GM12864 (cell line): ENCODE results near the gene HIF1AN.

Experiments used
- DNase-seq: peaks from one replicate; pipeline ENCODE4 v3.0.0-alpha.2; 2011; ENCODE audit warnings: low read depth
- H3K4me3 ChIP-seq: 2 replicates; pipeline ENCODE4 v1.5.1; 2011; ENCODE audit warnings: mild to moderate bottlenecking, low read depth, low read length, control low read depth
- TF ChIP-seq, protein P1 (sequence below): IDR thresholded peaks from 2 replicates; pipeline ENCODE4 v1.5.1; 2011; ENCODE audit warnings: low read depth, mild to moderate bottlenecking, moderate library complexity, low read length, control low read depth, inconsistent platforms; ENCODE audit errors: missing control alignments

The HIF1AN gene

DNA sequence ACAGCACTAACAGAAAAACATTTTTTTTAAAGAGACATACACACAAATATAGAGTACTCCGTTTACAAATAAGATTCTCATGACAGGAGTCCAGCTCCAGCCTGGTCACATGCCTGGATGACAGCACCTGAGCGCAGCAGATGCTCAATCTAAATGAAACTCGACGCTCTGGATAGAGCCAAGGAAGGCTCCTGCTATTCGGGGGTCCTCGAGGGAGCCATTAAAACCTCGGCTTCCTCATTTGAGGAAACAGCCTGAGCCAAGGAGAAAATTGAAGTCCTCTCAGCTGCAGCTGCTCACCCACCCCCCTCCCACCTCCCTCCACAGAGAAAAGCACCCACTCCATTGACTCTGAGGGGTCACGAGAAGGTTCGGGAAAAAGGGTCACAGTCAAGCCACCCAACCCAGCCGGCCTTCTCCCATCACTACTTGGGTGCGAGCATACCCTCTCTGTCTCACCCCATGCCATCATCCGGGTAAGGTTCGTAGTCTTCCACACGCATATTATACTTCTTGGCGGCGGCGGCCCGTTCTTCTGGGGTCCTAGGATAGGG is 6.7 kb upstream of the HIF1AN start:
- peak overlapping the region; percentile 86 for H3K4me3 ChIP-seq
- no peak for DNase-seq
- TF ChIP-seq, protein P1, sequence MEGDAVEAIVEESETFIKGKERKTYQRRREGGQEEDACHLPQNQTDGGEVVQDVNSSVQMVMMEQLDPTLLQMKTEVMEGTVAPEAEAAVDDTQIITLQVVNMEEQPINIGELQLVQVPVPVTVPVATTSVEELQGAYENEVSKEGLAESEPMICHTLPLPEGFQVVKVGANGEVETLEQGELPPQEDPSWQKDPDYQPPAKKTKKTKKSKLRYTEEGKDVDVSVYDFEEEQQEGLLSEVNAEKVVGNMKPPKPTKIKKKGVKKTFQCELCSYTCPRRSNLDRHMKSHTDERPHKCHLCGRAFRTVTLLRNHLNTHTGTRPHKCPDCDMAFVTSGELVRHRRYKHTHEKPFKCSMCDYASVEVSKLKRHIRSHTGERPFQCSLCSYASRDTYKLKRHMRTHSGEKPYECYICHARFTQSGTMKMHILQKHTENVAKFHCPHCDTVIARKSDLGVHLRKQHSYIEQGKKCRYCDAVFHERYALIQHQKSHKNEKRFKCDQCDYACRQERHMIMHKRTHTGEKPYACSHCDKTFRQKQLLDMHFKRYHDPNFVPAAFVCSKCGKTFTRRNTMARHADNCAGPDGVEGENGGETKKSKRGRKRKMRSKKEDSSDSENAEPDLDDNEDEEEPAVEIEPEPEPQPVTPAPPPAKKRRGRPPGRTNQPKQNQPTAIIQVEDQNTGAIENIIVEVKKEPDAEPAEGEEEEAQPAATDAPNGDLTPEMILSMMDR: no peak

DNA sequence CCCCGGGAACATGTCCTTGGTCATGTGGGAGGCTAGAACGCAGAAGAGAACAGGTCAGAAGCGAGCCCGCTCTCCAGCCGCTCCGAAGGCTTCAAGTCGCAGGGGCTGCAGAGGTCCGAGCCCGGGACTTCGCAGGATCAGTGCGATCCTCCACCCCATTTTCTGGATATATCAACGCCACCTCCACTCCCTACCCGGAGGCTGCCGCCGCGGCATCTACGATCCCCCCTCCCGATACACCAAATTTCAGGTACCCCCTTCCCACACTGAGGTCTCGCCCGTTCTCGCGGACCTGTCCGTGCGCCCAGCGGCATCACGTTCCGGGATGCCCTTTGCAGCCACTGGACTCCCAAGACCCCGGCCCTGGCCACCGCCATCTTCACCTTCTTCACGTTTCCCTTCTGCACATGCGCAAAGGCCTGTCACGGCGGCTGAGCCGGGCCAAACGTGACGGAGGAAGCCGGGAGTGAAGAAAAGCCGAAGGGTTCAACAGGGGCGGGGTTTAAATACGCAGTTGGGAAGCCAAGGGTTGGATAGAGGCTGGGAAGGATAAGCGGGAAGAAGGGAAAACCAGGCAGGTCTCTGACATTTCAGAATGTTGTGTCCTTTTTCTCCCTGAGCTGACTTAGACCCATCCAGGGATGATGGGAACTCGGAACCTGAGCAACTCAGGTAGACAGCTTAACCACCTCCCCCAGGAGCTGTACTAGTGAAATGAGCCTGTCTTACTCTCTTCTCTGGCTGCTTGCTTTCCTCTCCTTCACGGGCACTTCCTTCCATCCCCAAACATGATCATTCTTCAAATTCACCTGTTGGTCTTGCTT is 6.1 kb upstream of the HIF1AN start, which contains the start of gene NDUFB8:
TSS of gene NDUFB8 (minus strand) at position 397 of the 824 bp plus-strand sequence. CDS start at position 377, 20 bp downstream.
- H3K4me3 ChIP-seq: peak within 1 kb of the TSS; percentile 86
- DNase-seq: peak; percentile 53
- TF ChIP-seq, protein P1: no peak

DNA sequence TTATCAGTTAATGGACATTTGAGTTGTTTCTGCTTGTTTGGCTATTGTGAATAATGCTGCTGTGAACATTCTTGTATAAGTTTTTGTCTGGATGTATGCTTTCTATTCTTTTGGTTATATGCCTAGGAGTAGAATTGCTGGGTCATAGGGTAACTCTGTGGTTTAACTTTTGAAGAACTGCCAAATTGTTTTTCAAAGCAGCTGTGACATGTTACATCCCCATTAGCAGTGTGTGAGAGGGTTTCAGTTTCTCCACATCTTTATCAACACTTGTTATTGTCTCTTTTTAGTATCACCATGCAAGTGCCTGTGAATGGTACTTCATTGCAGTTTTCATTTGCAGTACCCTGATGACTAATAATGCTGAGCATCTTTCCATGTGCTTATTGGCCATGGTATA is 4.0 kb upstream of the HIF1AN start:
- no peak overlapping the region for H3K4me3 ChIP-seq
- no peak for DNase-seq
- TF ChIP-seq, protein P1: no peak

DNA sequence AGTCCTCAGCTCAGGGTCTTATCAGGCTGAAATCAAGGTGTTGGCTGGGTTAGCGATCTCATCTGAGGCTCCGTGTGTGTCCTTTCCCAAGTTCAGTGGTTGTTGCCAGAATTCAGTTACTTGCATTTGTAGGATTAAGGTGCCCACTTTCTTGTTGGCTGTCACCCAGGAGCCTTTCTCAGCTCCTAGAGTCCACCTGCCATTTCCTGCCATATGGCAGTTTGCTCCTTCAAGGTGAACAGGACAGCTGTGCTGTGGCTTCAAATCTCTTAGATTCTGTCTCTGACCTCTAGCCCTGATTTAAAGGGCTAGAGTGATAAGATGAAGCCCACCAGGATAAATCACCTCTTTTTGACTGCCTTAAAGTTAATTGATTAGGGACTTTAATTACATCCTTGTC is 1.0 kb upstream of the HIF1AN start:
- H3K4me3 ChIP-seq: no peak overlapping the region
- TF ChIP-seq, protein P1: no peak
- no peak for DNase-seq

DNA sequence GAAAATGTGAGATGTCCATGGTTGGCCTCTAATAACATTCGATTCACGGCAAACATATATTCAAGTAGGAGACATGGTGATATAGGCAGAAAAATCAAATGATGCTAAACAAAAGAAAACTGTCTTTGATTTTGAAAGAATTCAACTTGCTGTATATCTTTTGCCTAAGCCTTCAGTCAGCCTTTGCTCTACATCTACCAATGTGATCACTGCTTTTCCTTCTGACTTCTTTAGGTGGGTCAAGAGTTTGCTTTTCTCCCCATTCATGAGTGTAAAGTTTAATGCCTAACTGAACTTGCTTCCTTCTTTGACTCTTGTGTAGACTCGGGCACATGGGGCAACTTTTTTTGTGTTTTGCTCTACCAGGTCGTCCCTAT is 417 bp upstream of the HIF1AN start:
- DNase-seq: no peak
- TF ChIP-seq, protein P1: no peak
- H3K4me3 ChIP-seq: peak overlapping the region; percentile 55

DNA sequence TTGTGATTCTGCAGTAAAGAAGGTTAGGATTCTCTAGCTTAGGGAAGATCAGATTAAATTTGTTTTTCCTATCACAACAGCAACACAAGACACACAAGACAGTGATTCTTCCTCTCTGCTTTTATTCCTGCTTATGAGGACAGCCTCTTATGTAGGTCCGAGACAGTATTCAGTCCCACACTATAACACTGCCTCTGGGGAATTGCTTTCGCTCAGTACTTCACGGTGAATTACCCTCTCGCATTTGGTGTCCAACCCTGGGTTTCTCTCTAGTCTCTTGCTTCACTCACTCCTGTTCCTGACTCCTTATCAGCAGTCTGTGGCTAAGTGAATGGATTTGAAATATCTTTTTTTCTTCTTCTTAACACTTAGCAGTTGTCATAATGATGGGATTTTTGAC is 1.7 kb downstream of the HIF1AN start:
- DNase-seq: no peak
- TF ChIP-seq, protein P1: no peak
- H3K4me3 ChIP-seq: no peak overlapping the region
